Nucleus accumbens (tissue), 56 donors: ENCODE data around the gene CD4.

Source experiments
- DNase-seq, 56 donors: peaks; one replicate each; lab custom pipeline; 2025; lab: John Stamatoyannopoulos, UW

CD4 gene

GRCh38 chr12:6799147-6799546 is 9.8 kb downstream of the CD4 start:
- no peak for DNase-seq

DNA sequence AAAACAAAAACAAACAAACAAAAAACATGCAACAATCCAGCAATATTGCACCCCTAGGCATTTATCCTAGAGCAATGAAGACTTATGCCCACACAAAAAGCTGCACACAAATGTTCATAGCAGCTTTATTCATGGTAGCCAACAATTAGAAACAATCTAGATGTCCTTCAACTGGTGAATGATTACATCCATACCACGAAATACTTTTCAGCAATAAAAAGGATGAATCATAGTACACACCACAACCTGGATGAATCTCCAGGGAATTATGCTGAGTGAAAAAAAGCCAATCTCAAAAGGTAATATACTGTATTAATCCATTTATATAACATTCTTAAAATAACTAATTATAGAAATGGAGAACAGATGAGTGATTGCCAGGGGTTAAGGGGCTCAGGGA is 17.8 kb downstream of the CD4 start:
- no peak for DNase-seq

DNA sequence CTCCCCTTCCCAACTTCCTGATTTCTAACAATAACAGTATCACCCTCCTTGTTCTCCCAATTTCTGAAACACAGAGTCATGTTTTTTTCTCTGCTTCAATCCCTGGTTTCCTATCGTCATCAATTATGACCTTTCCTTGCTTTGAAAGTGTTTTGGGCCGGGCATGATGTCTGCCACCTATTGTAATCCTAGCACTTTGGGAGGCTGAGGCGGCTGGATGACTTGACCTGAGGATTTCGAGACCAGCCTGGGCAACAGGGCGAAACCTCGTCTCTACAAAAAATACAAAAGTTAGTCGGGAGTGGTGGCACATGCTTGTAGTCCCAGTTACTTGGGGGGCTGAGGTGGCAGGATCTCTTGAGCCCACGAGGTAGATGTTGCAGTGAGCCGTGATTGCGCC is 19.7 kb downstream of the CD4 start:
- no peak for DNase-seq

GRCh38 chr12:6810758-6811157 is 21.4 kb downstream of the CD4 start:
- DNase-seq, result no peak

GRCh38 chr12:6813363-6813762 is 24.0 kb downstream of the CD4 start:
- no peak for DNase-seq

DNA sequence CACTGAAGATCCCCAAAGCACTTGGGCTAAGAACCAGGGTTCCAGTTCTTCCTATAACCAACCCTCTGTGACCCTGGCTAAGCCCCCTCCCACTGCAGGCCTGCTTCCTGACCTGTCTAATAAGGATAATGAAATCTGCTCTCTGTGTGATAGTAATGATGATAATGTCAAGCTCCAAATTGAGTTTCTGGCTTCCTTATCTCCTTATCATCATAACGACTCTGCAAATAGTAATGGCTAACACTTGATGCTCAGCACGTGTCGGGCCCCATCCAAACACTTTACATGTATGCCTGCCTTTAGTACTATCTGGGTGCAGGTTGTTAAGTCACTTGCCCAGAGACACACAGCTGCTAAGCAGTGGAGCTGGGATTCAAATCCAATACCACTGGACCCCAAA is 27.3 kb downstream of the CD4 start:
- no peak for DNase-seq

GRCh38 chr12:6817098-6817497 is 27.8 kb downstream of the CD4 start:
- no peak for DNase-seq

DNA sequence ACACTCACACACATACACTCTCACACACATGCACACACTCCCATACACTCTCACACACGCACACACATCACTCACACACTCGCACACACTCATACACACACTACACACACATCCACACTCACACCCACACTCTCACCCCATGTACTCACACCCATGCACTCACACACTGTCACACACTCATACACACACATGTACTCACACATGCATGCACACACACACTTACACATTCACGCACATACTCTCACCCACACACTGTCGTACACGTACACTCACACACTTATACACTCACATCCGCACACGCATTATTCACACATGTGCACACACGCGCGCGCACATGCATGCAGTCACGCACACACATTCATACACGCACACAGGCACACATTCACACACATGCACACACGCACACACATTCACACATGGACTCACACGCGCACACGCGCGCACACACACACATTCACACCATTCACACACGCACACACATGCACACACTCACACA is 28.4 kb downstream of the CD4 start:
- no peak for DNase-seq

- DNase-seq, result no peak
These were observed 28.9 kb downstream of the CD4 start for GRCh38 chr12:6818222-6818621.

DNA sequence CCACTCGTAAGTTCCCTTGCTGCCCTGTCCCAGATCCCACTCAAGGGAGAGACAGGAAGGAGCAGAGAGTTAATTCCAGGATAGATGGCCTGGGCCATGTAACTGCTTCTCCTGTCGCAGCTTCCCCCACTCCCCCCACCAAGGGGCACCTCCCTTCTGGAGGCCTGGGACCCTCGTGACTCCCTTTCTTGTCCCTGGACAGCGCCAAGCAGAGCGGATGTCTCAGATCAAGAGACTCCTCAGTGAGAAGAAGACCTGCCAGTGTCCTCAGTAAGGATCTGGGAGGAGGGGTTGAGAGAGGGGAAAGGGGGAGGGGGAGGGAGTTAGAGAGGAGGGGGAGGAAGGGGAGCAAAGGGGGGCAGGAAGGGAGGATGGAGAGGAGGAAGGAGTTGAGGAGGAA is 29.3 kb downstream of the CD4 start:
- no peak for DNase-seq

GRCh38 chr12:6819106-6820030 is 30.0 kb downstream of the CD4 start:
- no peak for DNase-seq

DNA sequence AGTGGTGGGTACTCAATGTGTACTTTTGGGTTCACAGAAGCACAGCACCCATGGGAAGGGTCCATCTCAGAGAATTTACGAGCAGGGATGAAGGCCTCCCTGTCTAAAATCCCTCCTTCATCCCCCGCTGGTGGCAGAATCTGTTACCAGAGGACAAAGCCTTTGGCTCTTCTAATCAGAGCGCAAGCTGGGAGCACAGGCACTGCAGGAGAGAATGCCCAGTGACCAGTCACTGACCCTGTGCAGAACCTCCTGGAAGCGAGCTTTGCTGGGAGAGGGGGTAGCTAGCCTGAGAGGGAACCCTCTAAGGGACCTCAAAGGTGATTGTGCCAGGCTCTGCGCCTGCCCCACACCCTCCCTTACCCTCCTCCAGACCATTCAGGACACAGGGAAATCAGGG is 30.8 kb downstream of the CD4 start:
- no peak for DNase-seq

GRCh38 chr12:6821591-6822425 is 32.5 kb downstream of the CD4 start, which contains the start of gene GPR162:
GPR162 (plus strand) TSS chr12:6821821; CDS start chr12:6823899, 2,078 bp downstream.
- DNase-seq, result peak in 30 of 56 donors; percentile 13 to 83 (median 58)

- DNase-seq, result peak in 4 of 56 donors; percentile 10 to 41 (median 22)
These were observed 33.3 kb downstream of the CD4 start for GRCh38 chr12:6822426-6823135.

- DNase-seq, result no peak
These were observed 34.1 kb downstream of the CD4 start for GRCh38 chr12:6823182-6824084.

- peak in 1 of 56 donors; percentile 9 for DNase-seq
These were observed 34.9 kb downstream of the CD4 start for GRCh38 chr12:6824085-6824775.

GRCh38 chr12:6824901-6825381 is 35.6 kb downstream of the CD4 start:
- no peak for DNase-seq

DNA sequence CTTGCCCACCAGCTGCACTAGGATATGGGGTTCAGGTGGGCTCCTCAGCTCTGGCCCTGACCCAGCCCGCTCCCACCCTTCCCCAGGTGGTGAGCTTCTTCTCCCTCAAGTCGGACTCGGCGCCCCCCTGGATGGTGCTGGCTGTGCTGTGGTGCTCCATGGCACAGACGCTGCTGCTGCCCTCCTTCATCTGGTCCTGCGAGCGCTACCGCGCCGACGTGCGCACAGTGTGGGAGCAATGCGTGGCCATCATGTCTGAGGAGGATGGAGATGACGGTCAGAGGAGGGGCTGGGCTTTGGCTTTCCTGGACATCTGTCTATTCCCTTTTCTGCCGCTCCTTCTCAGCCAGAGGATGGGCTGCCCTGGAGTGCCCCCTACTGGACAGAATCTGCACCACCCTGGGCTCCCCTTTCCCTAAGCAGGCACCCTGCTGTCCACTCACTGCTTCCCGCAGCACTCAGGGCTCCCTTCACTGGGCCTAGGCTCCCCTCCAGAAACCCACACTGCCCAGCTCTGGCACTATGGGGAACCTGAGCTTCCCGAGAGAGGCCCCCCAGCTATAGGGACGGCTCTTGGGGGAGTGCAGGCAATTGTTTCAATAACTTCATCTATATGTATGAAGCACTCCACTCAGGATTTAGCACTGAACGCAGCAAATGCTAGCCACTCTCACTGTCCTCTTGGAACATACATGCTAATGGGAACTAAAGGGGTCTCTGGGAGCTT is 36.2 kb downstream of the CD4 start:
- DNase-seq, result peak in 52 of 56 donors; percentile 26 to 90 (median 66)
